Measurements from ENCODE around the gene RXYLT1.
"Not testable (repeated sequence)": the region's sequence is repeated elsewhere in the genome, so short reads cannot be mapped to it uniquely, and the experiment has no call there.

RXYLT1 gene

GRCh38 chr12:63779498-63780481 is at the start of gene RXYLT1:
Gene RXYLT1, plus strand, starts transcription at chr12:63779909. Its CDS starts 52 bp downstream, at chr12:63779961.
- peak; percentile 16 for DNase-seq

DNA sequence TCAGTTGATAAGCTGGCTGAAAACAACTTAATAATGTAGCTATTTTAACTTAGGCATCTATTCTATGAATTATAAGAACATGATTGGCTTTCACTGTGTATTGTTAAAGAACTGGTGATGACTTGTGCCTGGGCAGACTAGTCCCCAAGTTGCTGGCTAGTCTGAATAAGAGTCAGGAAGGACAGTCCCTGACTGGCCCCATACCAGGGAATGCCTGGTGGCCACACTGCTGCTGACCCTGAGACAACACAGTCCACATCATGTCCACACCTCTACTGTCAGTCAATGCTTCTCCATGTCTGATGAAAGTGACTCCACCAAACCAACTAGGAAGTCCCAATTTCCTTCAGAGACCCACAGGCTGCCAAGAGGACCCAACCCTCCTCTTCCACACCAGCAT is 46.9 kb upstream of the RXYLT1 start:
- not testable (repeated sequence) for DNase-seq

- not testable (repeated sequence) for DNase-seq
These were observed 46.1 kb upstream of the RXYLT1 start for GRCh38 chr12:63733585-63733984.

DNA sequence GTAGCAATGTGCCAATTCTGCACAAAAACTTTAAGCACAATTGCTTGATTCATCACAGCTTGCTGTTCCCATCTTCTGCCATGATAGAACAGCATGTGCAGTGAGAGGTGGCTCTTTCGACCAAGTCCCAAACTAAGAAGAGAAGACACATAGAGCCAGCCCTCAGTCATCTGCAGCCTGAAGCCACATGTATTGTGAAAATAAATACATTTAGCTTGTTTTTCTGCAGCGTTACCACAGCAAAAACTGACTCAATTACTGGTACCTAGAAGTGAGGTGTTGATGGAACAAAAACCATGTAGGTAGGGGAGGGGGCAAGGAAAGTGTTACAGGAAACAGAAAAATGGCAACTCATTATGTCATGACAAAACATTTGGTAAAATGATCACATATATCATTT is 39.2 kb upstream of the RXYLT1 start:
- not testable (repeated sequence) for DNase-seq

GRCh38 chr12:63741431-63741830 is 38.3 kb upstream of the RXYLT1 start:
- DNase-seq: not testable (repeated sequence)

DNA sequence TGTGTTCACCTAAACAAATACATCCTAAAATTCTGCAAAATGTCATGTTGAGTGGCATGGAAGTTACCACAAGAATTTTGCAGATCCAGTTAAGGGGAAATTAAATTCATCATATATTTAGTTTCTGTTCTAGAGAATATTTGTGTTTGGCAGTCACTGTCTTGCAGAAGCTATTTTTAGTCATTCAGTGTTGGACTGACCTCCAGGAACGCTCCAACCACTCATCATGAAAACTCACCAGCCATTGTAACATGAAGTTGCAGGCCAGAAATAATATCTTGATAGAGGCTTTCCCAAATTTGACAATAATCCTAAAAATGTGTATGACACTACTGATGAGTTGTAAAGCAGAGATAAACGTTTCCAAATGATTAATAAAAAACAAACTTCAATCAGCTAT is 35.6 kb upstream of the RXYLT1 start:
- not testable (repeated sequence) for DNase-seq

DNA sequence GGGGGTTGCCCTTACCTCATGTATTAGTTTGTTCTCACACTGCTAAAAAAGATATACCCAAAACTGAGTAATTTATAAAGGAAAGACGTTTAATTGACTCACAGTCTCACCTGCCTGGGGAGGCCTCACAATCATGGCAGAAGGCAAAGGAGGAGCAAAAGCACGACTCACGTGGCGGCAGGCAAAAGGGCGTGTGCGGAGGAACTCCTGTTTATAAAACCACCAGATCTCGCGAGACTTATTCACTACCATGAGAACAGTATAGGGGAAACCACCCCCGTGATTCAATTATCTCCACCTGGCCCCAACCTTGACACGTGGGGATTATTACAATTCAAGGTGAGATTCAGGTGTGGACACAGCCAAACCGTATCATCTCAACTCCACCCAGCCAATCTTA is 33.2 kb upstream of the RXYLT1 start:
- DNase-seq: not testable (repeated sequence)

GRCh38 chr12:63747136-63747535 is 32.6 kb upstream of the RXYLT1 start:
- not testable (repeated sequence) for DNase-seq

GRCh38 chr12:63747553-63747952 is 32.2 kb upstream of the RXYLT1 start:
- DNase-seq: no peak

DNA sequence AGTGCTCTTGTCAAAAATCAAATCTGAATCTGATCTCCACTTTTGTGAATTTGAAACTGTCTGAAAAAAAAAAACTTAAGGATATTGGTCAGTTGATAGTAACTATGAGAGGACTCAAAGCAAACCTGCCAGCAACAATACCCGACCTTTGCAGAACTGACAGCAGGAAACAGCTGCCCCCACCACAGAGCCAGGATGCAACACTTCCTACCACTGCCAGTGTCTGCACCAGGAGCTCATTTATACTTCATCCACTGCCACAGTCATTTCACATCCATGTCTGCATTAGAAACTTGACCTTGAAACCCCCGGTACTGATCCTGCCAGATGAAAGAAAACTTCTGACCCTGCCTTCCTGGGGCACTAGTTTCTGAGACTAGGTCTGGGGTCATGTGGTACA is 27.4 kb upstream of the RXYLT1 start:
- DNase-seq: no peak

DNA sequence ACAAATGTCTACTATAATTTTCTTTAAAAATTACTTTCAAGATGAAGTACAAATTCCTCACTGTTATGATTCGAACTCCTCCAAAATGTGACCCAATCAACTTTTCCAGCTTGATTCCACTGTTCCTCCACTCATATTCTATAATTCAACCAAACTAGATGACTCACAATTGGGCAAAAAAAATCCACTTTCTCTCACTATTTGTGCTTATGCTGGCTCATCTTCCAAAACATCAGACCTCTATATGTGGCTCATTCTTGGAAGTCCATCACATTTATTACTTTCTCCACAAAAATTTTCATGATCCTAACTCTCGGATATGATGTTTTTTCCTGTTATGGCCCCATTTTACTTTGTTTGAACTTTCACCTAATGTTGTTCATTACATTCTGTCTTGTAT is 26.9 kb upstream of the RXYLT1 start:
- DNase-seq: no peak

- no peak for DNase-seq
These were observed 26.0 kb upstream of the RXYLT1 start for GRCh38 chr12:63753743-63754142.

DNA sequence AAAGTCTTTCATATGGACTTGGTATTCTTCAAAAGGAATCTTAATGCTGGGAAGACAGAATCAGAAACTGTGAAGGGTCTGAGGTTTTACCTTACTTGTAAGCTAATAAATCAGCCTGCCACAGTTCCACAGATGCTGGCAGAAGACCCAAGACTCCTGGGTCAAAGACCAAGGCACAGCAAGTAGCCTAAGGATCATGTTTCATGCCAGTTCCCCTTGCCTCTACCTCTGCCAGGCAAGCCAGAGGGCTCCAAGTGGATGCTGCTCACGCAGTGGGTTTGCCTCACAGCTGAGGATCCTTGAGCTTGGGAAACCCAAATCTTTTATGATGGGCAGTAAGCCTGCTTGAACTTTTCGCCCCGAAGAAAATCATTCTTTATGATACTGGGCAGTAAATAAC is 15.2 kb upstream of the RXYLT1 start:
- DNase-seq: no peak

- DNase-seq: no peak
These were observed 13.2 kb upstream of the RXYLT1 start for GRCh38 chr12:63766498-63766897.

DNA sequence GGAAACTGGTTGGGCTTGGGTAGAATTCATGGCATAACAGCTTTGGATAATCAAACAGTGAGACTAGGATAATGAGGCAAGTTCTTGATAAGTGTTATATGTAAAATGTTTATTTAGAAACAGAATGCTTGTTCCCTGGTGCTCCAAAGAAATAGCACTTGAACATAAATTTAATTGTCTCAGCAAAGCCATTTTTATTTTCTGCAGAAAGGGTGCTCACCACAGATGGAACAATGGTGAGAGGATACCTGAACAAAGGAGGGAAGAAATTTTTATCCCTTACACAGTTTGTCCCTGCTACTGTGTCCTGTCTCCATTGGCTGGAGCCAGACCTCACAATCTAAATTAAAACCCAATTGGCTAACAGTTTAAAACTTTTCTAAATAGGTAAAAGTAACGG is 9.3 kb upstream of the RXYLT1 start:
- no peak for DNase-seq

- no peak for DNase-seq
These were observed 2.4 kb upstream of the RXYLT1 start for GRCh38 chr12:63777340-63777739.

GRCh38 chr12:63782466-63782865 is 2.8 kb downstream of the RXYLT1 start:
- DNase-seq: no peak

DNA sequence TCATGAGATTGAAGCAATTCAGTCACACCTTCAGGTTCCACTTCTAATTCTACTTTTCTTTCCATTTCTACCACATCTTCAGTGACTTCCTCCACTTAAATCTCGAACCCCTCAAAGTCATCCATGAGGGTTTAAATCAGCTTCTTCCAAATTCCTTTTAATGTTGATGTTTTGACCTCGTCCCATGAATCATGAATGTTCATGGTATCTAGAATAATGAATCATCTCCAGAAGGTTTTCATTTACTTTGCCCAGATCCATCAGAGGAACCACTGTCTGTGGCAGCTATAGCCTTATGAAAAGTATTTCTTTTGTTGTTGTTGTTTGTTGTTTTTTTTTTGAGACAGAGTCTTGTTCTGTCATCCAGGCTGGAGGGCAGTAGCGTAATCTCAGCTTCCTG is 7.6 kb downstream of the RXYLT1 start:
- no peak for DNase-seq

GRCh38 chr12:63790608-63790945 is 10.9 kb downstream of the RXYLT1 start:
- DNase-seq: no peak

DNA sequence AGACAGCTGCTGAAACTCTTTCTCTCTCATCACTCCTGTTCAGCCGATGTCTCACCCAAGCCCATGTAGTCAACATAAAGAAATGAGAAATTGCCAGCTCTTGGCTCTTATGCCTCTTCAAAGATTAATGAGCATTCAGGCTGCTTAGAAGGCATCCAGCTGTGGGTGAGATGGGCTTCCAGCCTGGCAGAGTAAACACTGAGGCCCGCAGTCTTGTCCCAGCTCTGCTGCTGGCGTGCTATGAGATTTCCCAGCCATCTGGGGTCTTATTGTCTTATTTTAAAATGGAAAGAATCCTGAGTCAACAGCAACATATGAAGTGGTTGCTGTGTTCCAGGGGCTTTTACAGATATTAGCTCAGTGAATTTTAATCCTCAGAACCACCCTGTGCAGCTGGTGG is 12.6 kb downstream of the RXYLT1 start:
- no peak for DNase-seq

DNA sequence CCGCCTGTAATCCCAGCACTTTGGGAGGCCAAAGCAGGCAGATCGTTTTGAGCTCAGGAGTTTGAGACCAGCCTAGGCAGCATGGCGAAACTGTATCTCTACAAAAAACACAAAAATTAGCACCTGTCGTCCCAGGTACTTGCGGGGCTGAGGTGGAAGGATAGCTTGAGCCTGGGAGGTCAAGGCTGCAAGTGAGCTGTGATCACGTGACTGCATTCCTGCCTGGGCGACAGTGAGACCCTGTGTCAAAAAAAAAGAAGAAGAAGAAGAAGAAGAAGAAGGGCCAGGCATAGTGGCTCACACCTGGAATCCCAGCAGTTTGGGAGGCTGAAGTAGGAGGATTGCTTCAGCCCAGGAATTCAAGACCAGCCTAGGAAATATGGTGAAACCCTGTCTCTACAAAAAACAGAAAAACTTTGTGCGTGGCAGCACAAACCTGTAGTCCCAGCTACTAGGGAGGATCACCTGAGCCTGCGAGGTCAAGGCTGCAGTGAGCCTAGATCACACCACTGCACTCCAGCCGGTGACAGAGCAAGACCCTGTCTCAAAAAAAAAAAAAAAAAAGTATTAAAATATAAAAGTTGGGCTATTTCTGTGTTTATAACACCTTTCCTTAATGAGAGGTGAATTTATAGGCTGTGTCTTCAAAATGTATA is 15.5 kb downstream of the RXYLT1 start:
- no peak for DNase-seq

- DNase-seq: no peak
These were observed 16.2 kb downstream of the RXYLT1 start for GRCh38 chr12:63795944-63796343.

- no peak for DNase-seq
These were observed 22.4 kb downstream of the RXYLT1 start for GRCh38 chr12:63802012-63802608.

- DNase-seq: no peak
These were observed 25.0 kb downstream of the RXYLT1 start for GRCh38 chr12:63804746-63805145.
